GM23338 (cell line): Measurements from ENCODE around the gene MAGED2. TPM values are rescaled to one million over a fixed set of nuclear protein-coding genes. Genes with fewer than 3 reads are reported as not detected.

Experiments used
- ATAC-seq: fragments of 200-7000 bp; cut with Tn5 transposase; 3 replicates; pipeline ENCODE4 v1.9.1; 2020
- DNase-seq: peaks from one replicate; pipeline ENCODE4 v3.0.0-alpha.2; 2015; ENCODE audit warnings: low spot score
- H2AFZ ChIP-seq: fragments of 200-600 bp; sonication (generic); 2 replicates; pipeline ENCODE4 v1.8.0; 2016; ENCODE audit warnings: antibody characterized with exemption, mild to moderate bottlenecking, moderate library complexity
- H3F3A ChIP-seq: fragments of 200-600 bp; sonication (generic); replicated peaks from 2 replicates; pipeline ENCODE4 v1.8.0; 2017; ENCODE audit warnings: antibody characterized with exemption, mixed run types, low read depth
- H3K27ac ChIP-seq: fragments of 200-600 bp; sonication (generic); 2 replicates; pipeline ENCODE4 v1.6.1; 2016; ENCODE audit warnings: low read depth
- H3K27me3 ChIP-seq: fragments of 200-600 bp; sonication (generic); 2 replicates; pipeline ENCODE4 v1.8.0; 2016; ENCODE audit warnings: mild to moderate bottlenecking, mixed run types, moderate library complexity; ENCODE audit not compliant: insufficient read depth
- H3K36me3 ChIP-seq: fragments of 200-600 bp; sonication (generic); 2 replicates; pipeline ENCODE4 v1.8.0; 2016; ENCODE audit warnings: mild to moderate bottlenecking; ENCODE audit not compliant: insufficient read depth
- H3K4me1 ChIP-seq: fragments of 200-600 bp; sonication (generic); 2 replicates; pipeline ENCODE4 v1.8.0; 2016; ENCODE audit warnings: mild to moderate bottlenecking, moderate library complexity; ENCODE audit not compliant: insufficient read depth
- H3K4me2 ChIP-seq: fragments of 200-600 bp; sonication (generic); 2 replicates; pipeline ENCODE4 v1.7.1; 2017; ENCODE audit warnings: mixed run types
- H3K4me3 ChIP-seq: fragments of 200-600 bp; sonication (generic); 2 replicates; pipeline ENCODE4 v1.6.1; 2016; ENCODE audit warnings: mixed run types
- H3K79me2 ChIP-seq: fragments of 200-600 bp; sonication (generic); replicated peaks from 2 replicates; pipeline ENCODE4 v1.8.0; 2017; ENCODE audit warnings: mild to moderate bottlenecking; ENCODE audit not compliant: insufficient read depth
- H3K9me2 ChIP-seq: fragments of 200-600 bp; sonication (generic); 2 replicates; pipeline ENCODE4 v1.8.0; 2017; ENCODE audit not compliant: insufficient read depth
- H4K20me1 ChIP-seq: fragments of 200-600 bp; sonication (generic); replicated peaks from 2 replicates; pipeline ENCODE4 v1.8.0; 2017; ENCODE audit warnings: mild to moderate bottlenecking; ENCODE audit not compliant: insufficient read depth
- H3K27ac Mint-ChIP-seq: 2 replicates; pipeline ENCODE4 v1.8.0; 2020; ENCODE audit warnings: inconsistent platforms, mild to moderate bottlenecking, moderate library complexity, mixed read lengths
- H3K27me3 Mint-ChIP-seq: 3 replicates; pipeline ENCODE4 v1.8.0; 2022; ENCODE audit warnings: low read depth, mild to moderate bottlenecking, moderate library complexity, mixed read lengths, inconsistent platforms; ENCODE audit not compliant: insufficient read depth, poor library complexity
- H3K36me3 Mint-ChIP-seq: 3 replicates; pipeline ENCODE4 v1.8.0; 2021; ENCODE audit warnings: low read depth, mild to moderate bottlenecking, inconsistent platforms, moderate library complexity, mixed read lengths
- H3K4me1 Mint-ChIP-seq: 3 replicates; pipeline ENCODE4 v1.8.0; 2020; ENCODE audit warnings: mild to moderate bottlenecking, inconsistent platforms, mixed read lengths
- H3K4me3 Mint-ChIP-seq: 3 replicates; pipeline ENCODE4 v1.8.0; 2021; ENCODE audit warnings: moderate library complexity, mild to moderate bottlenecking, inconsistent platforms, mixed read lengths
- H3K9me3 Mint-ChIP-seq: 3 replicates; pipeline ENCODE4 v1.8.0; 2020; ENCODE audit warnings: moderate library complexity, mild to moderate bottlenecking, inconsistent platforms, mixed read lengths
- EZH2phosphoT487 ChIP-seq: fragments of 200-600 bp; sonication (generic); IDR thresholded peaks from one replicate; pipeline ENCODE4 v1.8.1; 2018; ENCODE audit warnings: antibody characterized with exemption; ENCODE audit not compliant: unreplicated experiment
- JUNB ChIP-seq: IDR thresholded peaks from one replicate; pipeline ENCODE4 v1.6.1; 2016; ENCODE audit warnings: antibody characterized with exemption; ENCODE audit not compliant: unreplicated experiment
- NANOG ChIP-seq: IDR thresholded peaks from 2 replicates; pipeline ENCODE4 v1.6.1; 2016; ENCODE audit warnings: antibody characterized with exemption, borderline replicate concordance
- POLR2AphosphoS5 ChIP-seq: IDR thresholded peaks from 2 replicates; pipeline ENCODE4 v1.6.1; 2016; ENCODE audit warnings: antibody characterized with exemption, low read depth
- REST ChIP-seq: IDR thresholded peaks from one replicate; pipeline ENCODE4 v1.6.1; 2018; ENCODE audit warnings: antibody characterized with exemption; ENCODE audit not compliant: unreplicated experiment
- STAT1 ChIP-seq: IDR thresholded peaks from one replicate; pipeline ENCODE4 v1.6.1; 2016; ENCODE audit warnings: antibody characterized with exemption; ENCODE audit not compliant: unreplicated experiment
- ZNF462 ChIP-seq: fragments of 250-450 bp; sonication (Bioruptor Pico); IDR thresholded peaks from 2 replicates; pipeline ENCODE4 v1.5.0; 2020; ENCODE audit warnings: mild to moderate bottlenecking, moderate library complexity
- long read RNA-seq: library from polyadenylated mRNA; unstranded; transcript quantifications from one replicate; pipeline ENCODE4 v2.0.0, GENCODE V29; 2020; ENCODE audit not compliant: unreplicated experiment
- polyA plus RNA-seq: library from polyadenylated mRNA; unstranded; fragments of >200 nt; fragmentation: Nextera tagmentation; extraction: Ambion mirVana; gene quantifications from 2 replicates; pipeline ENCODE4 v1.2.1, GENCODE V29; 2016
- total RNA-seq: library from RNA; depleted of rRNA; stranded (reverse); fragments of >200 nt; shearing (Covaris generic); gene quantifications from 2 replicates; pipeline ENCODE4 v1.2.3, GENCODE V29; 2014; rRNA removed

MAGED2 gene
- total RNA-seq, result 203 and 236 TPM in 2 replicates
- 90.9 and 96.7 TPM in 2 replicates for polyA plus RNA-seq
- long read RNA-seq, transcript MAGED2-201 (12 exons, 1,958 nt), result minor isoform, 6 of 159 reads
- long read RNA-seq, transcript MAGED2-204 (13 exons, 2,048 nt), result major isoform, 57 of 159 reads
- long read RNA-seq, transcript MAGED2-206 (13 exons, 2,189 nt), result minor isoform, 56 of 159 reads
- long read RNA-seq, transcript MAGED2-203 (12 exons, 2,066 nt), result minor isoform, 15 of 159 reads
- long read RNA-seq, partial matches to known transcripts, result 14 of 159 reads
- long read RNA-seq, other reads (novel, unspliced or antisense), result 11 of 159 reads

GRCh38 chrX:54807524-54808108 lies at the start of gene MAGED2:
MAGED2 (plus strand) TSS chrX:54807745; CDS start chrX:54809332, 1,587 bp downstream.
- Mint-ChIP-seq H3K4me1 (peaks cover 20% of the 10 kb centered on the region), H3K27ac (peak within 1 kb of the TSS; percentile 98), H3K4me3 (peak within 1 kb of the TSS; percentile 93), H3K36me3 (peaks cover 34% of the 10 kb centered on the region), H3K9me3 (no peaks in the 10 kb centered on the region; the same call in 2 of the 3 replicates), H3K27me3 (peaks cover 15% of the 10 kb centered on the region)
- ATAC-seq (peak; percentile 36), DNase-seq (peak; percentile 56)
- H3K9me2 ChIP-seq, result no peaks in the 10 kb centered on the region
- peaks cover 7% of the 10 kb centered on the region for H3K4me1 ChIP-seq
- peak within 1 kb of the TSS; percentile 97 for H3K27ac ChIP-seq
- no peaks in the 10 kb centered on the region for H3K36me3 ChIP-seq
- 0 out of 2 replicates have a peak, but pooled peaks cover 13% of the 10 kb centered on the region for H3K79me2 ChIP-seq
- H3F3A ChIP-seq, result no peaks in the 10 kb centered on the region
- no peak for TF ChIP-seq STAT1
- peak; percentile 40; the same call in 1 of the 2 replicates for TF ChIP-seq POLR2AphosphoS5
- TF ChIP-seq EZH2phosphoT487, result no peak
- no peak for TF ChIP-seq REST
- TF ChIP-seq ZNF462, result no peak
- no peak for TF ChIP-seq NANOG
- TF ChIP-seq JUNB, result no peak
- H4K20me1 ChIP-seq, result no peaks in the 10 kb centered on the region
- H3K27me3 ChIP-seq, result no peaks in the 10 kb centered on the region
- H3K4me2 ChIP-seq, result peak within 1 kb of the TSS; percentile 85
- H3K4me3 ChIP-seq, result peak within 1 kb of the TSS; percentile 80
- no peak within 1 kb of the TSS for H2AFZ ChIP-seq
